KMS-11 (cell line): ENCODE results near the gene CLCNKA.

Experiments used
- H2AFZ ChIP-seq: fragments of 200-600 bp; sonication (generic); 2 replicates; pipeline ENCODE4 v1.6.1; 2016; ENCODE audit warnings: antibody characterized with exemption, mixed run types, low read depth
- H3K27ac ChIP-seq: fragments of 200-600 bp; sonication (generic); 2 replicates; pipeline ENCODE4 v1.6.1; 2016; ENCODE audit warnings: mild to moderate bottlenecking, mixed run types
- H3K27me3 ChIP-seq: fragments of 200-600 bp; sonication (generic); 2 replicates; pipeline ENCODE4 v1.6.1; 2017; ENCODE audit warnings: mild to moderate bottlenecking, low read depth, mixed run types, moderate library complexity; ENCODE audit not compliant: insufficient read depth
- H3K36me3 ChIP-seq: fragments of 200-600 bp; sonication (generic); 2 replicates; pipeline ENCODE4 v1.6.1; 2017; ENCODE audit warnings: mild to moderate bottlenecking, mixed run types; ENCODE audit not compliant: insufficient read depth
- H3K4me1 ChIP-seq: fragments of 200-600 bp; sonication (generic); 2 replicates; pipeline ENCODE4 v1.6.1; 2016; ENCODE audit warnings: mild to moderate bottlenecking, low read depth, mixed run types; ENCODE audit not compliant: poor library complexity, severe bottlenecking
- H3K4me2 ChIP-seq: fragments of 200-600 bp; sonication (generic); 2 replicates; pipeline ENCODE4 v1.7.0; 2016; ENCODE audit warnings: mild to moderate bottlenecking, mixed run types
- H3K4me3 ChIP-seq: fragments of 200-600 bp; sonication (generic); IDR thresholded peaks from 2 replicates; pipeline ENCODE4 v1.6.1; 2017; ENCODE audit warnings: low read depth, low read length, mixed read lengths; ENCODE audit not compliant: insufficient read depth
- H3K79me2 ChIP-seq: fragments of 200-600 bp; sonication (generic); 2 replicates; pipeline ENCODE4 v1.6.1; 2016; ENCODE audit warnings: low read depth, mixed run types; ENCODE audit not compliant: insufficient read depth
- H3K9ac ChIP-seq: fragments of 200-600 bp; sonication (generic); 2 replicates; pipeline ENCODE4 v1.6.1; 2016; ENCODE audit warnings: mild to moderate bottlenecking, mixed run types
- H4K20me1 ChIP-seq: fragments of 200-600 bp; sonication (generic); 2 replicates; pipeline ENCODE4 v1.6.1; 2016; ENCODE audit warnings: mild to moderate bottlenecking, mixed run types; ENCODE audit not compliant: insufficient read depth
- TF ChIP-seq, protein P1 (sequence below): fragments of 200-600 bp; sonication (generic); conservative IDR thresholded peaks from 2 replicates; pipeline ENCODE4 v1.6.1; 2017; ENCODE audit warnings: low read depth, mild to moderate bottlenecking, antibody characterized with exemption, low read length, moderate library complexity, mixed read lengths

Gene CLCNKA

DNA sequence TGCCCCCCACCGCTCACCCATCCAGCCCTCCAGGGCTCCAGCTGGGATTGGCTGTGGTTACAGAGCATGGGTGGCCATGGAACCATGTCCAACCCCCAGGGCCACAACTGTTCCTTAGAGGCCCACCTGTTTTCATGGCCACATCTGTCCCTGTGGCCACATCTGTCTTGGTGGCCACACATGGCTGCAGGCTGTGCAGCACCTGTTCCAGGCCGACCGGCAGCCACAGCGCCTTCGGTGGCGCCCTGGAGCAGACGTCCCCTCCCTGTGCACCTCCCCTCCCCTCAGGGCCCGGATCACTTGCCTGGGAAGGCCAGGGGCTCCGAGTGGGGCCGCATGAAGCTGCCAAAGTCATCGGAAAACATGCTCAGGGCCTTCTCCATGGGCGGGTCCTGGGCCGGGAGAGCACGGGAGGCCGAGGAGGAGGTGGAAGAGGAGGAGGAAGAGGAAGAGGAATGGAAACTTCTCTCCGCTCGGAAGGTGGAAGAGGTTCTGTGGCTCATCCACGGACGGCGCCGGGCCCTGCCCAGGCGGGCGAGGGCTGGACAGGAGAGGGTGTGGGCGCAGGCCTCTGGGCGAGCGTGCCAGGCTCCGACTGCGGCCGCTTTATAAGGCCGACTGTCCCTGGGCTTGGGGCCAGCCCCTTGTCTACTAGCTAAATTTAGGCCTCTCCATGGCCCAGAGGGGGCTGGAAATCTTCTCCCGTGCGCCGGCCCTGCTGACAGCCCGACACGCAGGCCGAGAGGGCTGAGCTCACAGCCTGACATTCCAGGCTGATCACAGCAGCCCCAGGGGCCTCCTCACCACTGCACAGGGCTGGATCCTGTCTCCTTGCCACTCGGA is 4.2 kb upstream of the CLCNKA start, which contains the start of gene HSPB7:
Gene HSPB7, minus strand, starts transcription at position 583 of the 843 bp plus-strand sequence. Its CDS starts 80 bp downstream, at position 503.
- no peak within 1 kb of the TSS for H2AFZ ChIP-seq
- peaks cover 51% of the 10 kb centered on the region for H3K4me1 ChIP-seq
- no peaks in the 10 kb centered on the region; the same call in 1 of the 2 replicates for H3K27me3 ChIP-seq
- no peaks in the 10 kb centered on the region for H3K36me3 ChIP-seq
- H3K9ac ChIP-seq = no peak within 1 kb of the TSS
- H4K20me1 ChIP-seq = no peaks in the 10 kb centered on the region
- no peak within 1 kb of the TSS for H3K4me3 ChIP-seq
- H3K4me2 ChIP-seq = peak within 1 kb of the TSS; percentile 94; the same call in 1 of the 2 replicates
- H3K79me2 ChIP-seq = no peaks in the 10 kb centered on the region
- H3K27ac ChIP-seq = no peak within 1 kb of the TSS
- TF ChIP-seq, protein P1, sequence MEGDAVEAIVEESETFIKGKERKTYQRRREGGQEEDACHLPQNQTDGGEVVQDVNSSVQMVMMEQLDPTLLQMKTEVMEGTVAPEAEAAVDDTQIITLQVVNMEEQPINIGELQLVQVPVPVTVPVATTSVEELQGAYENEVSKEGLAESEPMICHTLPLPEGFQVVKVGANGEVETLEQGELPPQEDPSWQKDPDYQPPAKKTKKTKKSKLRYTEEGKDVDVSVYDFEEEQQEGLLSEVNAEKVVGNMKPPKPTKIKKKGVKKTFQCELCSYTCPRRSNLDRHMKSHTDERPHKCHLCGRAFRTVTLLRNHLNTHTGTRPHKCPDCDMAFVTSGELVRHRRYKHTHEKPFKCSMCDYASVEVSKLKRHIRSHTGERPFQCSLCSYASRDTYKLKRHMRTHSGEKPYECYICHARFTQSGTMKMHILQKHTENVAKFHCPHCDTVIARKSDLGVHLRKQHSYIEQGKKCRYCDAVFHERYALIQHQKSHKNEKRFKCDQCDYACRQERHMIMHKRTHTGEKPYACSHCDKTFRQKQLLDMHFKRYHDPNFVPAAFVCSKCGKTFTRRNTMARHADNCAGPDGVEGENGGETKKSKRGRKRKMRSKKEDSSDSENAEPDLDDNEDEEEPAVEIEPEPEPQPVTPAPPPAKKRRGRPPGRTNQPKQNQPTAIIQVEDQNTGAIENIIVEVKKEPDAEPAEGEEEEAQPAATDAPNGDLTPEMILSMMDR = no peak

GRCh38 chr1:16018308-16018707 is 3.5 kb upstream of the CLCNKA start:
- Histone ChIP-seq H3K9ac (no peak overlapping the region), H2AFZ (no peak overlapping the region), H3K4me2 (no peak overlapping the region), H3K4me3 (no peak overlapping the region), H3K27me3 (no peaks in the 10 kb centered on the region; the same call in 1 of the 2 replicates), H3K79me2 (no peaks in the 10 kb centered on the region), H3K4me1 (peaks cover 49% of the 10 kb centered on the region), H3K36me3 (no peaks in the 10 kb centered on the region), H4K20me1 (no peaks in the 10 kb centered on the region), H3K27ac (no peak overlapping the region)
- TF ChIP-seq, protein P1 = no peak

DNA sequence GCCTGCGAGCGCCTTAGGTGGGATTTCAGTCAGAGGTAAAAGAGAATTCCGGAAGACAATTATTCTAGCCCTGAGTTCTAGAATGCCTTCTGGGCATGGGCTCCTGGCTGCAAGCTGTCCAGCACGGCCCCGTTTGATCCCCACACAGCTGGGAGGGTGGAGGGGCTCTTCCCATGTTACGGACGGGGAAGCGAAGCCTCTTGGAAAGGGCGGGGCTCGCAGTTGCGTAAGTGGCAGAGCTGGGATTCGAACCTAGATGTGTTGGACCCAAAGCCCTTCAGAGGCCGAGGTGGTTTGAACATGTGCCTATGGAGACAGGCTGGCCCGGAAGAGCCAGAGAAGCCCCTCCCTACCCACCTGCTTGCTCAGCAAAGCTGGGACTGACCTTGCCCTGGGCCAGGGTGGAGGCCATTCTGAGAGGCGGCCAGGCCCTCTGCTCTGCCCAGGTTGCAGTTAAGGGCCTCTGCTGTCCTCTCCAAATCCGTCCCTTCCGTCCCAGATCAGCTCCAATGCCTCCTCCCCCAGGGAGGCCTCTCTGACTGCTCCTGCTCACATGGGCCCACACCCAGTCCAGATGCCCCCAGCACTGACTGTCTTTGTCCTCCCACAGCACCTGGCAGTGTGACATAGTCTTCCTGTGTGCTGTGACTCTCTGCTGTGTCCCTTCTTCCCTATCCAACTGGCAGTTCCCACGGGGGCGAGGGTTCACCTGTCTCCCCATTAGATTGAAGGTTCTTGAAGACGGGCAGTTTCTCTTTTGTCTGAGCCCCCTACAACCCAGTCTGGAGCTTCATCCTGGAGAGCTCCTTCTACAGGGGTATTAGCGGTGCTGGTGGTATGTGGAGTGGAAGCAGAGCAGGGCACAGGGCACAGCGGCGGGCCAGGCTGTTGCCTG is 2.8 kb upstream of the CLCNKA start:
- no peak overlapping the region for H3K9ac ChIP-seq
- H3K4me2 ChIP-seq = no peak overlapping the region
- H3K27me3 ChIP-seq = no peaks in the 10 kb centered on the region; the same call in 1 of the 2 replicates

GRCh38 chr1:16019644-16020277 is 2.1 kb upstream of the CLCNKA start:
- H3K27me3 ChIP-seq = peaks cover under 1% of the 10 kb centered on the region; the same call in 1 of the 2 replicates
- H4K20me1 ChIP-seq = no peaks in the 10 kb centered on the region
- peaks cover 34% of the 10 kb centered on the region for H3K4me1 ChIP-seq
- H3K27ac ChIP-seq = no peak overlapping the region
- TF ChIP-seq, protein P1 = no peak
- H3K4me2 ChIP-seq = no peak overlapping the region
- H3K4me3 ChIP-seq = no peak overlapping the region
- no peak overlapping the region for H2AFZ ChIP-seq
- H3K79me2 ChIP-seq = no peaks in the 10 kb centered on the region
- H3K36me3 ChIP-seq = no peaks in the 10 kb centered on the region
- H3K9ac ChIP-seq = no peak overlapping the region

More for the DNA sequence above, 2.8 kb upstream of the CLCNKA start:
- H3K79me2 ChIP-seq = no peaks in the 10 kb centered on the region
- H2AFZ ChIP-seq = no peak overlapping the region
- no peak overlapping the region for H3K4me3 ChIP-seq
- H3K4me1 ChIP-seq = peaks cover 42% of the 10 kb centered on the region
- H4K20me1 ChIP-seq = no peaks in the 10 kb centered on the region
- H3K36me3 ChIP-seq = no peaks in the 10 kb centered on the region
- H3K27ac ChIP-seq = no peak overlapping the region
- TF ChIP-seq, protein P1 = no peak
